ENCODE measurements around the gene YPEL5.
A peak's percentile ranks its signal among the peaks of the same experiment; 100 is the strongest.

The YPEL5 gene

DNA sequence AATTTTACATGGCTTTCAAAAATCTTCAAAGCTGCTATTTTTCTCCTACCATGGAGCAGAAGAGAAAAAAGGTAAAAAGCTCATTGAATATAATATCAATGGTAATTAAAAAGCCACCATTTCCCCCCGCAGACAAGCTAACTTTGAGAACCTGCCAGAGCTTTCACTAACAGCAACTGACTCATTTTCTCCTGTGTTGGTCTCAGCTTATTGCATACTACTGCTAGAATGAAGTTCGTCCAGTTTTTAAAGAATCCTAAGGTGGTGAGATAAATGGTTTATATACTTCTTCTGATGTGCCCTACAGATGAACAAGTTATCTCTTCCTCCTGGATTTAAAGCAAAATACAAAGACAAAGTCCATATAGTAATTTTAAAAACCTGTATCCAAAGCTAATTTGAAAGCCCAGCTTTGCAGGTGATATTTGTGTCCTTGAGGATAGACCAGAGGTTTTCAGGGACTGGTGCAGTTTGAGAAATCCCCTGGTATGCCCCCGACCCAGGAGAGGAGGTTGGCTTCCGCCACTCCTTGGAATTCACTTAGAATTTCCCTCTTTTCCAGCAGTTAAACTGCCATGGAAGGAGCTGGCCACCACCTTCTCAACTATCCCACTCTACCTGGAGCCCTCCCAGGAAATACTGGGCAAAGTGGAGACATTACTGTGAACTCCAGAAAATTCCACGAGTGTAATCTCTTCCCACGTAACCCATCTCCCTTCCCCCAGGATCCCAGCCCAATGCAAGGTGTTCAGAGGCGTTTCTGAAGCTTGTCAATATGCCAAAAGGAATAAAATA lies 17.5 kb downstream of the YPEL5 start:
- FAIRE-seq: no peak
- no peak for DNase-seq (ENCODE audit: low spot score)

DNA sequence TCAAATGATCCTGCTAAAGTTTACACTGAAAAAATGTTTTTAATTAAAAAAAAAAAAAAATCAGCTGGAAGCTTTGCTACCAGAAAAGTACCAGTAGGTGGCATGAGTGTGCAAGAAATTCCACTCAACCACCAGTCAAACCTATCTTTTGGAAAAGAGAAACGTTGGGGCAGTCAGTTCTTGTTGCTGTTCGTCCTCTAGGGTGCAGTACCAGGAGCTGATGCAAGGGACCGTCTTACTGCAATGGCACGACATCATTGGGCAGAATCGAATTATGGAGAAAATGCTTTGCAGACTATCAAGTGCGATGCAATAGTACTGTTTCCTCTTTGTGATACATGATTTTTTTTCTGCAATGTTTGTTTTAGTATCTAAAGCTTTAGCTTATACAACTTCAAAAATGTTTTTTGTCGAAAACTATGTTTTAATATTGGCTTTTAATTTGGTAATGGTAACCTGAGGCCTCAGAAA lies 18.3 kb downstream of the YPEL5 start:
- FAIRE-seq (peak; percentile 56), DNase-seq (ENCODE audit: low spot score) (peak; percentile 93)

DNA sequence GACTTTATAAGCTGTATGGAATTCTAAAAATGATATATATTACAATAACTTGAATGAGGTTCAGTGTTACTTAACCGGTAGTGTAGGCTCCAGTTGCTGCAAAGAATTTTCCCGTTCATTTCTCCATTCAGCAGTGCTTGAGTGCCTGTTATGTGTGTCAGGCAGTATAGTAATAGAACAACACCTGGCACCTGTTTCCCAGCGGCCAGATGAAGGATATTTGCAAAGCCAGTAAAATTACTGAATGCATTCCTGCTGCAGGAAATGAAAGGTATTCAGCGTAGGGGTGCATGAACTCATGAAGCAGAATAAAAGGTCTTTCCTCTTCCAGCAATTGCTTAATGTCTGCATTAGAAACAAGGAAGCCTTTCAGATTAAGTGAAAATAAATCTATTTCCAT lies 18.8 kb downstream of the YPEL5 start:
- DNase-seq (ENCODE audit: low spot score) (no peak), FAIRE-seq (no peak)

DNA sequence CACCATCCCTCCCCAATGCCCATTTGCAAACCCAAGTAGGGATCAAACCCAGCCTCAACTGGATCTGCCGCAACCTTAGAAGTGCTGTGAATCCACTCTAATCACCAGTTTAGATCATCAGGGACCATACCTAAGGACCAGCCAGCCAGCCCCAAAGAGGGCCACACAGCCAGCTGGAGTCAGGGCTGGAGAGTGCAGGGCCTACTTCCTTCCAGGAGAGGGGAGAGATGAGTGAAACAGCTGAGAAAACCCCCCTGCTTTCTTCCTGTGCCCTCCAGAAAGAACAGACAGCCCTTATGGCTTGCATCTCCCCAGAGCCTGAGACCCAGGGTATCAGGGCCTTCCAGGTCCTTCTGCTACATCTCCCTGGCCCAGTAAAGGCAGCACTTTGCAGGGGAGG lies 25.8 kb downstream of the YPEL5 start:
- DNase-seq (ENCODE audit: low spot score): no peak
- no peak for FAIRE-seq

DNA sequence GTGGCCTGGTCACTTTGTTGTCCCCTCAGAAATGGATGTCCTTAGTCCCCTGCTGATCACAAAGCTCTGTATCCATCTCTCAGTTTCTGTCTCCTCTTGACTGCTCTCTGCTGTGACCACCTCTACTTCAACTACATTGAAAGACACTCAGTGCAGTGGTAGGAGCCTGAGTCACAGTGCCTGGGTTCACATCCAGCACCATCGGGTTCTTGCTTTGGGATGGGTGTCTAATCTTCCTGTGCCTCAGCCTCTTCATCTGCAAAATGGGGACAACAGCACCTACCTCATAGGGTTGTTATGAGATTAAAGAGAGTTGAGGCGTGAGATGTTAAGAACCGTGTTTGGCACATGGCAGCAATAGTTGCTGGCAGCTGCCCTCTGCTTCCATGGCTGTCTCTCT lies 30.6 kb downstream of the YPEL5 start:
- FAIRE-seq: no peak

DNA sequence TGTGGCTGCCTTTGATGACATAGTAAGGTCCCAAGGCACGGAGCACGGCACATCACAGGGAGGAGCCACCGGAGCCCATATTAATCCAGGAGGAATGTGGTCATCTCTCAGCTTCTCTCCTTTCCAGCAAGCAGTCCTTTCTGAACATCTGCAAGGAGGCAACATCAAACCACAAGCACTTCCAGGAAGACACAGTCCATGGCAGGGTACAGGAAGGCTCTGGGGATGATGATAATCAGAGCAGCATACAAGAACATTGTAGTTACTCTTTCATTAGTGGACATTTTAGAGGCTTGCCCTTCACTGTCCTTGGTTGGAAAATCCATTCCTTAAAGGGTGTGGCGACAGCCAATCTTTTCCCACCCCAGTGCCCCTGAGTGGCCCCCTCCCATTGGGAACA lies 31.1 kb downstream of the YPEL5 start:
- FAIRE-seq: no peak
- DNase-seq (ENCODE audit: low spot score): no peak

More for the DNA sequence above, 30.6 kb downstream of the YPEL5 start:
- no peak for DNase-seq (ENCODE audit: low spot score)

DNA sequence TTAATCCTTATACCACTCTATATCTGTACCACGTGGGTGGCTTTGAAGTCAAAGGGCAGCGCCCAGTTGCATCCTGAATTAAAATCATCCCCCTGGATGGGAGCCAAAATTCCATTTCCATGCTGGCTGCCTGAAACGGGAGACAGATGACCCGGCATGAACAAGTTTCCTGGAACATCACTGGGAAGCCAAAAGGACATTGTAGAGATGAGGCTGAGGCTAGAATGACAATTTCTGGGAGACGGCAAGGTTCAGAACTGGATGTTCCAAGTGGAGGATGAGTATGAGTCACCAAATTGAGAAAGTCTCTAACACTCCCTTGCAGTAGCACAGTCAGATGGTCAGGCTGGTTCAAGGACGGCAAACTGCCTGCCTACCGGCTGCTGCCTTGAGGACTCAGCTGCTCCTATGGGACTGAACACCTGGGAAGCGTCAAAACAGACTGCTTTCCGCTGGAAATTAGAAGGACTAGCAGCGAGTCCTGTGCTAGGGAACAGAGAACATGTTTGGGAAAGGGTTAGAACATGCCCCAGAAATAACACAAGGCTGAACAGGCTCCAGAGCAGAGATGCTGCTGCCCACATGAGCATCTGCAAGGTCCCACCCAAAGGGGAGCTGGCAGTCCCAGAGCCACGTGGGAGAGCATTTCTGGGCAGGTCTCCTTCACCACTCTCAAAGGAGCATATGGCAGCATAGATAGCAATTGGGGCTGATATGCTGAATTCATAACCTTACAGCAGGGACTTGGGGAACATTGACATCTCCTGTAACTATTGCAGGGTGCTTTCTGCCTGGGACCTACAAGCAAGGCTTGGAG lies 32.0 kb downstream of the YPEL5 start:
- FAIRE-seq: peak; percentile 79

DNA sequence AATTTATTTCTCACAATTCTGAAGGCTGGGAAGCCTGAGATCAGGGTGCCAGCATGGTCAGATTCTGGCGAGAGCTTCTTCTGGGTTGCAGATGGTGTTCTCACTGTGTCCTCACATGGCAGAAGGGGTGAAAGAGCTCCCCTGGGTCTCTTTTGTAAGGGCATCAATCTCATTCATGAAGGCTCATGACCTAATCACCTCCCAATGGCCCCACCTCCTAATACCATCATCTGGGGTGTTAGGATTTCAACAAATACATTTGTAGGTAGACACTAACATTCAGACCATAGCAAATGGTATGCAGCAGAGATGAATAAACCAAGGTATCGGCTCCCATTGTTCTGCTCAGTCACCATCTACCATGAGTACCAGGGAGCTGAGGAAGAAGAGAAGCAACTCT lies 32.7 kb downstream of the YPEL5 start:
- FAIRE-seq (no peak), DNase-seq (ENCODE audit: low spot score) (no peak)

More for the DNA sequence above, 32.0 kb downstream of the YPEL5 start:
- DNase-seq (ENCODE audit: low spot score): peak; percentile 46

DNA sequence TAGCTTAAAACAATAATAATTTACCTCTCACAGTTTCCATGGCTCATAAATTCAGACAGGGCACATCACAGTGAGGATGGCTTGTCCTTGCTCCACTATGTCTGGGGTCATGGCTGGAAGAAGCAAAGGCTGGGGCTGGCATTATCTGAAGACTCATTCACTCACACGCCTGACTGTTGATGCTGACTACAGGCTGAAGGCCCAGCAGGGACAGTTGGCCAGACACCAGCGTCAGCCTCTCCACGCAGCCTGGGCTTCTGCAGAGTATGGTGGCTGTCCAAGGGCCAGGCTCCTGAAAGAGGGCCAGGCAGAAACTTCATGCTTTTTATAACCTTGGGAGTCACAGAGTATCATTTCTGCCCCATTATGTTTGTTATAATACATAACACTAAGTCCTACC lies 33.4 kb downstream of the YPEL5 start:
- FAIRE-seq (no peak), DNase-seq (ENCODE audit: low spot score) (no peak)

DNA sequence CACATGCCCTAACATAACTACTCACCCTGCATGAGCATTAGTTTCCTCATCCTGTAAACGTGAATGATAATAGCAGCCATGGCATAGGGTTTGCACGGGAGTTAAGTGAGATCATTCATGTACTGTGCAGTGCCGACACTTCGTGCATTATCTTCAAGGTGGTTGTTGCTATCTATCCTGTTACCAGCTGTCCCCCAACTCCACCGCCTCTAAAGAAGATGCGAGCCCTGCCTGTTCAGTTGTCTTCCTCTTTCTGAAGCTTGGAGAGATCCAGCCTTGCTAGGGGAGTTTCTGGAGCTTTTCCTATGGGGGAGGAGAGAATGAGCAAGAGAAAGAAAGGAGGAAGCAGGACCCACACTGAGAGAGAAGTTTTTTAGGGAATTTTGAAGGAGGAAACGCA lies 34.4 kb downstream of the YPEL5 start:
- DNase-seq (ENCODE audit: low spot score): no peak
- FAIRE-seq: peak; percentile 65

DNA sequence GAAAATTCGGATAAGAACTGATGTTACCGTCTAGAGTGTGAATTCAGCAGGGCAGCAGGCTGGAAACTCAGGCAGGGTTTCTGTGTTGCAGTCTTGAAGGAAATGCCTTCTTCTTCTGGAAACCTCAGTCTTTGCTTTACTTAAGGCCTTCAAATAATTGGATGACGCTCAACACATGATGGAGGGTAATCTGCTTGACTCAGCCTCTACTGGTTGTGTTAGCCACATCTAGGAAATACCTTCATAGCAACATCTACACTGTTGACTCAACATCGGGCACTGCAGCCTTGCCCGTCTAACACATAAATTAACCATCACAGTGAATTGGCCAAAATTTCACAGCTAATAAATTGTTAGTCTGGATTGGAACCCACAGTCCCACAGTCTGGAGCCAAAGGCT lies 37.2 kb downstream of the YPEL5 start:
- no peak for FAIRE-seq
- DNase-seq (ENCODE audit: low spot score): no peak

DNA sequence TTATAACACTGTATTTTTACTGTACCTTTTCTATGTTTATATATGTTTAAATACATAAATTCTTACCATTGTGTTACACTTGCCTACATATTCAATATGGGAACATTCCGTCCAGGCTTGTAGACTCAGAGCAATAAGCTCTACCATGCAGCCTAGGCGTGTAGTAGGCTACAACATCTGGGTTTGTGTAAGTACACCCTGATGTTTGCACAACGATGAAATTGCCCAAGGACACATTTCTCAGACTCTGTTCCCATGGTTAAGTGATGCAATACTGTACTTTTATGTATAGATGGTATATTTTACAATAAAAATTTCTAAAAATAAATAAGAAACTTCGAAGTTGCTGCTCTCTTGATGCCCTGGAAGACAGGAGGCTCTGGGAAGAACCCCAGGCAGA lies 38.4 kb downstream of the YPEL5 start:
- no peak for FAIRE-seq
- DNase-seq (ENCODE audit: low spot score): no peak

DNA sequence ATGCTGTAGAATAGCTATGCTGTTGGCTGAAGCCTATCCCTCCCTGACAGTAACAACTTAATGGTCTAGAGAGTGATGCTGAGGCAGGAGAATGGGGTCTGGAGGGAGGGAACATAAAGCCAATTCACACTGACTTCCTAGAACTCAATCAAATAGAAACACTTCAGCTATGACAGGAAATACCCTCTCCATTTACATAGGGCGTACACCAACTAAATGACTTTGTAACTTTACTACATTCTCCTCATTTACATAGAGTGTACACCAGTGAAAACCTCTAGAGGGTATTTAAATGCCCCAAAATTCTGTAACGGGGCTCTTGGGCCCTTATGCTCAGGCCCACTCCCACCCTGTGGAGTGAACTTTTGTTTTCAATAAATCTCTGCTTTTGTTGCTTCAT lies 41.5 kb downstream of the YPEL5 start:
- DNase-seq (ENCODE audit: low spot score) (no peak), FAIRE-seq (peak; percentile 85)

DNA sequence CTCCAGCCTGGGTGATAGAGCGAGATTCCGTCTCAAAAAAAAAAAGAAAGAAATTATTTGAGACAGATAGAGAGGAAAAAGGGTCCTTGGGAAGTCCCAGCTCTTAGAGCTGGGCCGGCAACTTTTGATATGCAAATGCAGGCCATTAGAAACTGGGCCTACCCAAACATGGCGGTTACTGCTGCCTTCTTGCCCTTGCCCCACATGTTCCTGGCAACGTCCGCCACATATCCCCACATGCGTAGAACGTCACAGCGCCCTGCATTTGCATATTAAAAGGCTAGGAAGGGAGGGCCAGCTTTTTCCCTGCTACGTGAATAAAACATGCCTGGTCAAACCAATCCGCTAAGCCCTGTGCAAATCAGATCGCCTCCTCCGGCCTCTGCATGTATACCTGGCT lies 43.8 kb downstream of the YPEL5 start:
- DNase-seq (ENCODE audit: low spot score): no peak
- no peak for FAIRE-seq

DNA sequence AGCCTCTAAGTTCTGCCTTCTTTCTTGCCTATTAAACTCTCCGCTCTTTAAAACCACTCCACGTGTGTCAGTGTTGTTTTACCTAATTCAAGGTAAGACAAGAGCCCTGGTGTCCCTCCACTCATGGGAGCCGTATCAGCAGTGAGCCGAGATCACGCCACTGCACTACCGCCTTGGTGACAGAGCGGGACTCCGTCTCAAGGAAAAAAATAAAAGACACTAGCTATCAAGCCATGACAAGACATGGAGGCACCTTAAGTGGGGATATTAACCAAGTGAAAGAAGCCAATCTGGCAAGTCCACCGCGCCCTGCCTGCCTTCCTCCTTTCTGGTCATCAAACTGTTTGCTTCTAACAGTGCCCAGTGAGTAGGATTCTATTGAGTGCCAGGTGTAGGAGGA lies 44.3 kb downstream of the YPEL5 start:
- no peak for FAIRE-seq
- no peak for DNase-seq (ENCODE audit: low spot score)

DNA sequence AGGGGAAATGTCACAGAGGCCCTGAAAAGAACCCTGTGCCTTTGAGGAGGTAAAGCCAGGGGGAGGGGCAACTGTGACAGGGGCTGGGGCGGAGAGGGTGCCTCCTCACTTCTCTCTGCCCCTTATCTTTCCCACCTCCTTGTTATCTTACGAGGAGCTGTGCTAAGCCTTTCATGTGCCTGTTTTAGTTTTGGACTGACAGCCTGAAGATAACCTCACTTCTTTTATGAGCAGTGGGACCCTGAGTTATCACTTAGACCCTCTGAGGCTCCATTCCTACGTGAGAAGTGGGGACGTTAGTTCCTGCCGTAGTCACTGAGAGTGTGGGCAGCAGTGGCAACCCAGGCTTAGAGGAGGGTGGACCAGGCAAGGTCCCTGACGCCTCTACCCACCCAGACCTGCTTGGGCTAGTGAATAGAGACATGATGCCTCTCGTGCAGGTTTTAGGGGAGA lies 45.0 kb downstream of the YPEL5 start:
- FAIRE-seq (no peak), DNase-seq (ENCODE audit: low spot score) (no peak)

DNA sequence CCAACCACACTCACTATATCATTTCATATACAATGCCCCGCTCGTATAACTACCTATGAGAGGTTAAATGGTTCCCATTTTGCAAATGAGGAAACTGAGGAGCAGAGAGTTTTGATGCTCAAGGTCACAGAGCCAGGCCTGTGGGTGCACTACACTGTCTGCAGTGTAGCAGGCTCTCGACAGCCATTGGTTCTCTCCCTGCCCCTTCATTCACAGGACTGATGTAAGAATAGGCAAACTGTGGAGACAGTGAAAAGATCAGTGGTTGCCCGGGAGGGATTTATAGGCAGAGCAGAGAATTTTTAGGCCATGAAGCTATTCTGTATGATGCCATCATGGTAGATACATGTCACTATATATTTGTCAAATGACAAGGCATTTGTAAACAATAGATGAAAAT lies 45.5 kb downstream of the YPEL5 start:
- DNase-seq (ENCODE audit: low spot score) (no peak), FAIRE-seq (no peak)

DNA sequence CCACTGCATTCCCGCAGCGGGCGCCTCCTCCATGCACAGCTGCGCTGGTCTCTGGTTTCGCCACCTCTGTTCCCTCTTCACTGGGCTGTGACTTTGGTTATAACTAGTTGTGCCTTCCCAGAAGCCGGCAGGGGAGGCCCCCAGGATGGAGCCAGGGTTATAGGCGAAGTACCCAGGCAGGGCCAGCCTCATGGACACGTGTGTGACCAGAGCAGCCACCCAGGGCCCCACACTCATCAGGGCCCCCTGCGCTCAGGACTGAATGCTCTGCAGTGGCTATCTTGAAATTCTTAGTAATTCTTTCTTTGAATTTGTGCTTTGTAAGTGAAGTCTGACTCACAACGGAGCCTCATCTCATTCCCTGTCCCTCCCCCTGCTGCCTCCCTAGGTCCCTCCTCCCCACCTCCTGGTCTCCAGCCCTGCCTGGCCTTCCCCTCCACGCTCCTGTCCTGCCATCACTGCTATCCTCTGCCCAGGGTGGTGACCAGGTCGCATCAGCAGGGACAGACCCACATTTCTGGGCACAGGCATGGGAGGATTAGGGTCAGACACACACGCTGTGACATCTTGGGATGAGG lies 46.4 kb downstream of the YPEL5 start:
- DNase-seq (ENCODE audit: low spot score): no peak
- peak; percentile 35 for FAIRE-seq

DNA sequence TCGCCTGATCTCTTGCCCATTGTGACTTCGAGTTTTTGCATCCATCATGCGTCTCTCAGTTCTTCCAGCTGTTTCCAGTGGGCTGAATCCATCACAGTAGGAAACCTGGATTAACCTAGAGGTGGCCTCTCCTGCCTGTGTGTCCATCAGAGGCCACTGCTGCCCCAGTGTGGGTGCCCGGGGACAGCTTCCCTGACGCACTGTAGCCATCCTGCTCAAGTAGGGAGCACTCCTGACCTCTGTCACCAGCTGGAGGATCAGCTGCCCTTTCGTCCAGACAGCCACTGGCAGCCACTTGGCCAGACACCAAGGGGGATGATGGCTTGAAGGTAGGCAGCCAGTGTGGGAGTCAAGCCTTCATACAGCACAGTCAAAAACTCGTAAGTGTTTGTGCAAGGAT lies 47.6 kb downstream of the YPEL5 start:
- no peak for DNase-seq (ENCODE audit: low spot score)
- FAIRE-seq: no peak

DNA sequence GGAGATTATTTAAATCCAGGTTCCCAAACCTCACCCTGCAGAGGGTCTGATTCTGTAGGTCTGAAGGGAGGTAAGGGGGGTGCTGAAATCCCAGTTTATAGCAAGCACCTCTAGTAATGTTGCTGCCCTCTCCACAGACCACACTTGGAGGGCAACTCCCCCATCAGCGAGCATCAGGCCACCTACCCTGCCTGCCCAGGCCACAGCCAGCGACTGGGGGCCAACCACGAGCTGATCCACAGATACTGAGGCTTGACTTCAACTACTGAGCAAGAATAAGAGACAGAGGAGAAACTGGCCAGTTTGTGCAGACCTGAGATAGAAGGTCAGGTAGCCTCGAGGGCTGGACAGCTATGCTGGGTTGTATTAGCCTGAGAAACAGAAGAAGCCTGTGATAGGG lies 48.2 kb downstream of the YPEL5 start:
- FAIRE-seq: no peak

DNA sequence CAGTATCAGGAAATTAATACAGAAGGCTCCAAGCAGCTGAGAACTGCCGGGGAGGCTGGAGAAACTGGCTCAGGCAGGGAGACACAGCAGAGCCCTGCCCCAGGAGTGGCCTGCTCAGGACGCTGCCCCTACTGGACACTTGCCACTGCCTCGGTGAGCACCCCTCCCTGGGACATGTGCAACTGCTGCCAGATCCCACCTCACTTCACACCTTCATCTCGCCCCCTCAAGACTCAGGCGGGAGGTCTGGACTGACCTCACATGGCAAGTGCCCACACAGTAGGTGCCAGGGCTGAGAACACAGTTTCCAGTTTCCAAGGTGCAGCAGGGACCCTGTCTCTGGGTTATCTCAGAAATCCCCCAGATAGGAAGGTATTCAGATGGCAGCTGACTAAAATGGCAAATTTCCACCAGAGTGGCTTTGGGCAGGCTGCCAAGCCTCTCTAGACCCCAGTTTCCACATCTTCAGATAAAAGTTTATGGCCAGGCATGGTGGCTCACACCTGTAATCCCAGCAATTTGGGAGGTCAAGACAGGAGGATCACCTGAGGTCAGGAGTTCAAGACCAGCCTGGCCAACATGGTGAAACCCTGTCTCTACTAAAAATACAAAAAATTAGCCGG lies 50.9 kb downstream of the YPEL5 start:
- DNase-seq (ENCODE audit: low spot score) (no peak), FAIRE-seq (no peak)

More for the DNA sequence above, 48.2 kb downstream of the YPEL5 start:
- no peak for DNase-seq (ENCODE audit: low spot score)

DNA sequence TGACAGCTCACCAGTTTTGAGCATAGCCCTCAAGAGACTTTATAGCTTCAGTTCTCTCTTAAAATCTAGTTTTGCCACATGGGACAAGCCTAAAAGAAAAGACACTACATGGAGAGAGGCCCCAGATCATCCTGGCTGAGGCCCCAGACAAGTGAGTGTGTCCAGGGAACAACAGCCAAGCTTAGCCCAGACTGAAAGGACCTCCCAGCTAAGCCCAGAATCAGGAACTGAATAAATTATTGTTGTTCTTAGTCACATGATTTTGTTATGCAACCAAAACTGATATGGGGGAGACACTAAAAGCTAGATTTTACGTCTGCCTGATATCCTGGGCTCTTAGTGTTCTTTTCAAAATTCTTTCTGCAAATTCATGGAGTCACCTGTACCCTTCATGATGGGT lies 55.2 kb downstream of the YPEL5 start:
- DNase-seq (ENCODE audit: low spot score) (no peak), FAIRE-seq (no peak)

Data from urothelium cell line (cell line).